Prostate gland (tissue), 2 donors: ENCODE data around the gene ZNF527. TPM values are rescaled to one million over a fixed set of nuclear protein-coding genes. Genes with fewer than 3 reads are reported as not detected.
"Not testable (repeated sequence)": the region's sequence is repeated elsewhere in the genome, so short reads cannot be mapped to it uniquely, and the experiment has no call there.

Experiments used
- DNase-seq: peaks from one replicate; pipeline ENCODE4 v3.0.0-alpha.2; 2019; ENCODE audit warnings: low spot score
- H3K27ac ChIP-seq, 2 donors: fragments of 200-600 bp; sonication (generic); 2 replicates each; pipeline ENCODE4 v1.5.1; 2017 to 2019
- H3K27me3 ChIP-seq: fragments of 200-600 bp; sonication (generic); replicated peaks from 2 replicates; pipeline ENCODE4 v1.5.1; 2019; ENCODE audit not compliant: insufficient read depth
- H3K36me3 ChIP-seq, 2 donors: fragments of 200-600 bp; sonication (generic); 1 replicate in 1 of 2; 2 replicates in 1 of 2; pipeline versions ENCODE4 v1.5.1 to v1.8.1; 2017 to 2019
- H3K4me1 ChIP-seq: fragments of 200-600 bp; sonication (generic); replicated peaks from 2 replicates; pipeline ENCODE4 v1.5.1; 2019
- H3K4me3 ChIP-seq, 2 donors: fragments of 200-600 bp; sonication (generic); 2 replicates each; pipeline ENCODE4 v1.5.1; 2017 to 2019
- H3K9me3 ChIP-seq: fragments of 200-600 bp; sonication (generic); 2 replicates; pipeline ENCODE4 v1.5.1; 2017
- POLR2A ChIP-seq: fragments of 450-650 bp; IDR thresholded peaks from one replicate; pipeline ENCODE4 v1.6.1; 2016; ENCODE audit warnings: antibody characterized with exemption, mild to moderate bottlenecking
- POLR2AphosphoS5 ChIP-seq: sonication (generic); formaldehyde crosslinking; IDR thresholded peaks from one replicate; pipeline ENCODE4 v1.6.1; 2017; ENCODE audit warnings: antibody characterized with exemption
- WGBS: methylation state at CpG from one replicate; pipeline ENCODE4 v1.1.5; 2018; 5-methylcytosine and 5-hydroxymethylcytosine counted together
- intact Hi-C: fragments of 100-400 bp; cut with DNase I; formaldehyde crosslinking; loops from one replicate; pipeline ENCODE4 v1.14.2; 2022
- total RNA-seq, 2 donors: library from RNA; depleted of rRNA; stranded (reverse); fragments of >200 nt; gene quantifications; one replicate each; pipeline ENCODE4 v1.1.0, GENCODE V29; 2016
- TF ChIP-seq, protein P1 (sequence below), 4 experiments: fragments of 200-600 bp in 2 of 4; fragments of 450-650 bp in 2 of 4; sonication (generic) in 2 of 4; IDR thresholded peaks; 1 replicate in 3 of 4; 2 replicates in 1 of 4; pipeline ENCODE4 v1.5.1; 2016 to 2019; ENCODE audit warnings: antibody characterized with exemption in 4 of 4, mild to moderate bottlenecking in 2 of 4, moderate library complexity in 2 of 4

Gene ZNF527
- total RNA-seq, 2 donors from 2014 or later, result 10.7 to 15.0 TPM

DNA sequence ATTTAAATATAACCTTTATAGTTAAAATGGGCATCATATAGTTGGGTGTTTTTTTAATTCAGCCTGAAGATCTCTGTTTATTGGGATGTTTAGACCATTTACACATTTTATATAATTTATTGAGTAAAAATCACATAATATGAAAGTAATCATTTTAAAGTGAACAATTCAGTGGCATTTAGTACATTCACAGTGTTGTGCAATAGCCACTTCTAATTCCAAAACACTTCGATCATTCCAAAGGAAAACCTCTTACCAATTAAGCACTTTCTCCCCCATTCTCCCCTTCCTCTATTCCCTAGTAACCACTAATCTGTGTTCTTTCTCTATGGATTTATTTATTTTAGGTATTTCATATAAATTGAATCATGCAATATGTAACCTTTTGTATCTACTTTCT lies 30.2 kb downstream of the ZNF527 start:
- intact Hi-C loops, result no loop called here
- Histone ChIP-seq H3K36me3 (no peaks in the 10 kb centered on the region), H3K4me3 (no peak overlapping the region), H3K9me3 (no peaks in the 10 kb centered on the region), H3K27ac (no peak overlapping the region), H3K4me1 (no peaks in the 10 kb centered on the region), H3K27me3 (no peaks in the 10 kb centered on the region)
- no peak for DNase-seq
- WGBS, result 94% methylated on average over 1 of the region's 1 CpG
- TF ChIP-seq, protein P1, sequence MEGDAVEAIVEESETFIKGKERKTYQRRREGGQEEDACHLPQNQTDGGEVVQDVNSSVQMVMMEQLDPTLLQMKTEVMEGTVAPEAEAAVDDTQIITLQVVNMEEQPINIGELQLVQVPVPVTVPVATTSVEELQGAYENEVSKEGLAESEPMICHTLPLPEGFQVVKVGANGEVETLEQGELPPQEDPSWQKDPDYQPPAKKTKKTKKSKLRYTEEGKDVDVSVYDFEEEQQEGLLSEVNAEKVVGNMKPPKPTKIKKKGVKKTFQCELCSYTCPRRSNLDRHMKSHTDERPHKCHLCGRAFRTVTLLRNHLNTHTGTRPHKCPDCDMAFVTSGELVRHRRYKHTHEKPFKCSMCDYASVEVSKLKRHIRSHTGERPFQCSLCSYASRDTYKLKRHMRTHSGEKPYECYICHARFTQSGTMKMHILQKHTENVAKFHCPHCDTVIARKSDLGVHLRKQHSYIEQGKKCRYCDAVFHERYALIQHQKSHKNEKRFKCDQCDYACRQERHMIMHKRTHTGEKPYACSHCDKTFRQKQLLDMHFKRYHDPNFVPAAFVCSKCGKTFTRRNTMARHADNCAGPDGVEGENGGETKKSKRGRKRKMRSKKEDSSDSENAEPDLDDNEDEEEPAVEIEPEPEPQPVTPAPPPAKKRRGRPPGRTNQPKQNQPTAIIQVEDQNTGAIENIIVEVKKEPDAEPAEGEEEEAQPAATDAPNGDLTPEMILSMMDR (IDR thresholded peaks at IDR 0.05), result no peak
- no peak for TF ChIP-seq POLR2AphosphoS5
- TF ChIP-seq POLR2A, result no peak

DNA sequence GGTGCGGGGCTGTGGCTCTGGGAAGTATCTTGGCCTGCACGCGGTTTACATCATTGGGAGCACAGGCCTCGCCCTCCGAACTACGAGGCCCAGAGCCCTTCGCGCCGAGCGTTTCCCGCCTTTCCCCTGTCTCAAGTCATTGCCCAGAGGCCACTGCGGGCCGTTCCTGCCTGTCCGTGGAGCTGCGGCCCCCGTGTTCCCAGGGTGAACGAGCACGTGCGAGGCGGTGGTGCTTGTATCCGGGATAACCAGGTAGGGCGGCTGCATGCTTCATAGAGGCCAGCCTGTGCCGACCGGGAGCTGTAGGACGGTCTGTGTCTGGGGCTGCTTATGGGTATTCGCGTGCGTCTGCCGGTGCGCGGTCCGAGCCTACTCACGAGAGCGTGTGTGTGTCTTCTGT lies 32.5 kb downstream of the ZNF527 start:
- WGBS, result 56% methylated on average over 33 of the region's 34 CpGs
- intact Hi-C loops, result no loop called here
- TF ChIP-seq, protein P1 (IDR thresholded peaks at IDR 0.05), result no peak
- TF ChIP-seq POLR2AphosphoS5 (no peak), POLR2A (no peak)
- no peaks in the 10 kb centered on the region for H3K27me3 ChIP-seq
- no peak for DNase-seq
- no peaks in the 10 kb centered on the region for H3K9me3 ChIP-seq
- no peak overlapping the region for H3K27ac ChIP-seq
- no peaks in the 10 kb centered on the region for H3K36me3 ChIP-seq
- no peaks in the 10 kb centered on the region for H3K4me1 ChIP-seq
- no peak overlapping the region for H3K4me3 ChIP-seq

DNA sequence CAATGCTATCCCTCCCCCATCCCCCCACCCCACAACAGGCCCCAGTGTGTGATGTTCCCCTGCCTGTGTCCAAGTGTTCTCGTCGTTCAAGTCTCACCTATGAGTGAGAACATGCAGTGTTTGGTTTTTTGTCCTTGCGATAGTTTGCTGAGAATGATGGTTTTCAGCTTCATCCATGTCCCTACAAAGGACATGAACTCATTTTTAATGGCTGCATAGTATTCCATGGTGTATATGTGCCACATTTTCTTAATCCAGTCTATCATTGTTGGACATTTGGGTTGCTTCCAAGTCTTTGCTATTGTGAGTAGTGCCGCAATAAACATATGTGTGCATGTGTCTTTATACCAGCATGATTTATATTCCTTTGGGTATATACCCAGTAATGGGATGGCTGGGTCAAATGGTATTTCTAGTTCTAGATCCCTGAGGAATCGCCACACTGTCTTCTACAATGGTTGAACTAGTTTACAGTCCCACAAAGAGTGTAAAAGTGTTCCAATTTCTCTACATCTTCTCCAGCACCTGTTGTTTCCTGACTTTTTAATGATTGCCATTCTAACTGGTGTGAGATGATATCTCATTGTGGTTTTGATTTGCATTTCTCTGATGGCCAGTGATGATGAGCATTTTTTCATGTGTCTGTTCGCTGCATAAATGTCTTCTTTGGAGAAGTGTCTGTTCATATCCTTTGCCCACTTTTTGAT lies 35.4 kb downstream of the ZNF527 start:
- H3K4me3 ChIP-seq, H3K27me3 ChIP-seq, DNase-seq, H3K27ac ChIP-seq, H3K36me3 ChIP-seq, H3K9me3 ChIP-seq, H3K4me1 ChIP-seq, intact Hi-C loops: not testable (repeated sequence)
- 86% methylated on average over 6 of the region's 6 CpGs for WGBS

DNA sequence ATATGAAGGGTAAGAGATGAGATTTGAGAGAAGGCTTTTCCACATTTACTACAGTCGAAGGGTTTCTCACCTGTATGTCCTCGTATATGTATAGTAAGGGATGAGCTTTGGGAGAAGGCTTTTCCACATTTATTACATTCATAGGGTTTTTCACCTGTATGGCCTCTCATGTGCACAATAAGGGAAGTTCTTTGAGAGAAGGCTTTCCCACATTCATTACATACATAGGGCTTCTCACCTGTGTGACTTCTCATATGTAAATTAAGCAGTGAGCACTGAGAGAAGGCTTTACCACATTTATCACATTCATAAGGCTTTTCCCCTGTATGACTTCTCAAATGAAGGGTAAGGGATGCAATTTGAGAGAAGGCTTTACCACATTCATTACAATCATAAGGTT lies 41.8 kb downstream of the ZNF527 start:
- H3K27ac ChIP-seq, result no peak overlapping the region
- H3K4me3 ChIP-seq, result no peak overlapping the region
- intact Hi-C loops, result no loop called here
- no peaks in the 10 kb centered on the region for H3K36me3 ChIP-seq
- no peak for TF ChIP-seq POLR2A
- TF ChIP-seq, protein P1 (IDR thresholded peaks at IDR 0.05), result no peak
- no peak for TF ChIP-seq POLR2AphosphoS5
- WGBS, result 86% methylated on average over 2 of the region's 2 CpGs
- H3K9me3 ChIP-seq, result no peaks in the 10 kb centered on the region
- no peak for DNase-seq
- H3K4me1 ChIP-seq, result no peaks in the 10 kb centered on the region
- H3K27me3 ChIP-seq, result no peaks in the 10 kb centered on the region

DNA sequence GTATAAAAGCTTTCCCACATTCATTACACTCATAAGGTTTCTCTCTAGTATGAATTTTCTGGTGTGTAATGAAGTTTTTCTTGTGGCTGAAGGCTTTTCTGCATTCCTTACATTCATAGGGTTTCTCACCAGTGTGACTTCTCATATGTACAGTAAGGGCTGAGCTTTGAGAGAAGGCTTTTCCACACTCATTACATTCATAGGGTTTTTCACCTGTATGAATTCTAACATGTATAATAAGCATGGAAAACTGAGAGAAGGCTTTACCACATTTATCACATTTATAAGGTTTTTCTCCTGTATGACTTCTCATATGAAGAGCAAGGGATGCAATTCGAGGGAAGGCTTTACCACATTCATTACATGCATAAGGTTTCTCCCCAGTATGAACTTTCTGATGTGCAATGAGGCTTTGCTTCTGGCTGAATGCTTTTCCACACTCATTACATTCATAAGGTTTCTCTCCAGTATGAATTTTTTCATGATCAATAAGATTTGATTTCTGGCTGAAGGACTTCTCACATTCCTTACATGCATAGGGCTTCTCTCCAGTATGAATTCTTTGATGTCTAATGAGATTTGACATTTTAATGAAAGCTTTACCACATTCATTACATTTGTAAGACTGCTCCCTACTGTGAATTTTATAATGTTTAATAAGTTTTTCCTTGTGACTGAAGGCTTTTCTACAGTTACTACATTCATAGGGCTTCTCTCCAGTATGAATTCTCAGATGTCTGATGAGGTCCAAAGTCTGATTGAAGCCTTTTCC lies 42.6 kb downstream of the ZNF527 start:
- Histone ChIP-seq H3K27ac (no peak overlapping the region), H3K4me3 (no peak overlapping the region), H3K9me3 (no peaks in the 10 kb centered on the region), H3K36me3 (no peaks in the 10 kb centered on the region), H3K27me3 (no peaks in the 10 kb centered on the region), H3K4me1 (no peaks in the 10 kb centered on the region)
- WGBS, result 92% methylated on average over 1 of the region's 1 CpG
- TF ChIP-seq POLR2A, result no peak
- TF ChIP-seq, protein P1 (IDR thresholded peaks at IDR 0.05), result no peak
- TF ChIP-seq POLR2AphosphoS5, result no peak
- intact Hi-C loops, result no loop called here
- DNase-seq, result no peak

Other genes starting within 250 kb of the ZNF527 start
- gene ZNF585A, start 198.4 kb upstream of the ZNF527 start, total RNA-seq, result 1 to 10 TPM; 5.0 to 8.7 TPM
- gene ZNF585B, start 160.6 kb upstream of the ZNF527 start, total RNA-seq, result 10 to 100 TPM; 13.5 to 20.1 TPM
- gene ZNF383, start 152.9 kb upstream of the ZNF527 start, total RNA-seq, result 1 to 10 TPM; 6.6 to 7.8 TPM
- 1 to 10 TPM; 4.8 to 6.1 TPM for gene ZNF569, start 96.3 kb downstream of the ZNF527 start, total RNA-seq
- 10 to 100 TPM in 1 of 2 donors, 1 to 10 TPM in 1; 6.6 to 13.5 TPM for gene ZNF570, start 98.3 kb downstream of the ZNF527 start, total RNA-seq
- gene ZNF793, start 135.8 kb downstream of the ZNF527 start, total RNA-seq, result 10 to 100 TPM in 1 of 2 donors, 1 to 10 TPM in 1; 5.1 to 13.3 TPM
- 10 to 100 TPM in 1 of 2 donors, 1 to 10 TPM in 1; 4.5 to 34.2 TPM for gene ZNF571, start 223.7 kb downstream of the ZNF527 start, total RNA-seq
- 1 to 10 TPM; 2.9 to 3.1 TPM for gene ZNF540, start 223.8 kb downstream of the ZNF527 start, total RNA-seq